Measurements from ENCODE around the gene NMT1. TPM values are rescaled to one million over a fixed set of nuclear protein-coding genes. Genes with fewer than 3 reads are reported as not detected.

Gene NMT1
- total and polyA plus RNA-seq, 2 of the 13 experiments (the other 11 are each of a cell fraction or from before 2014, with no cell fraction given): 75.7 to 142 TPM

GRCh38 chr17:45018848-45019711 is 42.0 kb upstream of the NMT1 start (continued):
- TF ChIP-seq ZNF609 (CRISPR knock-in tag; IDR thresholded peaks at IDR 0.05; ENCODE audit: borderline replicate concordance) (0 out of 2 replicates have a peak, but pooled peaks have one; percentile 42), GABPB1 (CRISPR knock-in tag; IDR thresholded peaks at IDR 0.05) (peak; percentile 46; the same call in 1 of the 2 replicates), PPARG (CRISPR knock-in tag; conservative IDR thresholded peaks at IDR 0.05) (no peak), TBX3 (IDR thresholded peaks at IDR 0.05; ENCODE audit: borderline replicate concordance) (no peak), U2AF1 (optimal IDR thresholded peaks at IDR 0.05; ENCODE audit: low read depth, low read length) (no peak), ZNF337 (CRISPR knock-in tag; IDR thresholded peaks at IDR 0.05; ENCODE audit: borderline replicate concordance, low read depth) (no peak), ARID5B (CRISPR knock-in tag; IDR thresholded peaks at IDR 0.05) (no peak), HNRNPLL (IDR thresholded peaks at IDR 0.05; ENCODE audit: low read depth, low read length, poor library complexity, severe bottlenecking) (peak; percentile 34), ZNF556 (CRISPR knock-in tag; IDR thresholded peaks at IDR 0.05; ENCODE audit: borderline replicate concordance) (0 out of 2 replicates have a peak, but pooled peaks have one; percentile 16), MXD3 (CRISPR knock-in tag; IDR thresholded peaks at IDR 0.05) (0 out of 2 replicates have a peak, but pooled peaks have one; percentile 40), HOXA3 (CRISPR knock-in tag; IDR thresholded peaks at IDR 0.05) (peak; percentile 63), ATF2 (CRISPR knock-in tag; IDR thresholded peaks at IDR 0.05) (no peak), CENPX (CRISPR knock-in tag; IDR thresholded peaks at IDR 0.05) (no peak), ZFY (CRISPR knock-in tag; IDR thresholded peaks at IDR 0.05) (peak; percentile 60), ZSCAN30 (CRISPR knock-in tag; IDR thresholded peaks at IDR 0.05) (no peak)
- TF ChIP-seq, protein P1, sequence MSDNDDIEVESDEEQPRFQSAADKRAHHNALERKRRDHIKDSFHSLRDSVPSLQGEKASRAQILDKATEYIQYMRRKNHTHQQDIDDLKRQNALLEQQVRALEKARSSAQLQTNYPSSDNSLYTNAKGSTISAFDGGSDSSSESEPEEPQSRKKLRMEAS (IDR thresholded peaks at IDR 0.05): peak; percentile 65

All from HepG2 (cell line).